Stimulated activated naive CD8-positive, alpha-beta T cell treated with anti-CD3 and anti-CD28 coated beads, Interleukin-15, Interleukin-2, amounts not matched to agents 100 U/mL and 50 U/mL, for 24 hours (primary cell): ENCODE results near the gene MICAL1.

Experiments used
- ATAC-seq: fragments of 150-1000 bp; cut with Tn5 transposase; one replicate; pipeline ENCODE4 v1.10.0; 2021
- DNase-seq: peaks from one replicate; pipeline ENCODE4 v3.0.0; 2021

MICAL1 gene, protein sequence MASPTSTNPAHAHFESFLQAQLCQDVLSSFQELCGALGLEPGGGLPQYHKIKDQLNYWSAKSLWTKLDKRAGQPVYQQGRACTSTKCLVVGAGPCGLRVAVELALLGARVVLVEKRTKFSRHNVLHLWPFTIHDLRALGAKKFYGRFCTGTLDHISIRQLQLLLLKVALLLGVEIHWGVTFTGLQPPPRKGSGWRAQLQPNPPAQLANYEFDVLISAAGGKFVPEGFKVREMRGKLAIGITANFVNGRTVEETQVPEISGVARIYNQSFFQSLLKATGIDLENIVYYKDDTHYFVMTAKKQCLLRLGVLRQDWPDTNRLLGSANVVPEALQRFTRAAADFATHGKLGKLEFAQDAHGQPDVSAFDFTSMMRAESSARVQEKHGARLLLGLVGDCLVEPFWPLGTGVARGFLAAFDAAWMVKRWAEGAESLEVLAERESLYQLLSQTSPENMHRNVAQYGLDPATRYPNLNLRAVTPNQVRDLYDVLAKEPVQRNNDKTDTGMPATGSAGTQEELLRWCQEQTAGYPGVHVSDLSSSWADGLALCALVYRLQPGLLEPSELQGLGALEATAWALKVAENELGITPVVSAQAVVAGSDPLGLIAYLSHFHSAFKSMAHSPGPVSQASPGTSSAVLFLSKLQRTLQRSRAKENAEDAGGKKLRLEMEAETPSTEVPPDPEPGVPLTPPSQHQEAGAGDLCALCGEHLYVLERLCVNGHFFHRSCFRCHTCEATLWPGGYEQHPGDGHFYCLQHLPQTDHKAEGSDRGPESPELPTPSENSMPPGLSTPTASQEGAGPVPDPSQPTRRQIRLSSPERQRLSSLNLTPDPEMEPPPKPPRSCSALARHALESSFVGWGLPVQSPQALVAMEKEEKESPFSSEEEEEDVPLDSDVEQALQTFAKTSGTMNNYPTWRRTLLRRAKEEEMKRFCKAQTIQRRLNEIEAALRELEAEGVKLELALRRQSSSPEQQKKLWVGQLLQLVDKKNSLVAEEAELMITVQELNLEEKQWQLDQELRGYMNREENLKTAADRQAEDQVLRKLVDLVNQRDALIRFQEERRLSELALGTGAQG

DNA sequence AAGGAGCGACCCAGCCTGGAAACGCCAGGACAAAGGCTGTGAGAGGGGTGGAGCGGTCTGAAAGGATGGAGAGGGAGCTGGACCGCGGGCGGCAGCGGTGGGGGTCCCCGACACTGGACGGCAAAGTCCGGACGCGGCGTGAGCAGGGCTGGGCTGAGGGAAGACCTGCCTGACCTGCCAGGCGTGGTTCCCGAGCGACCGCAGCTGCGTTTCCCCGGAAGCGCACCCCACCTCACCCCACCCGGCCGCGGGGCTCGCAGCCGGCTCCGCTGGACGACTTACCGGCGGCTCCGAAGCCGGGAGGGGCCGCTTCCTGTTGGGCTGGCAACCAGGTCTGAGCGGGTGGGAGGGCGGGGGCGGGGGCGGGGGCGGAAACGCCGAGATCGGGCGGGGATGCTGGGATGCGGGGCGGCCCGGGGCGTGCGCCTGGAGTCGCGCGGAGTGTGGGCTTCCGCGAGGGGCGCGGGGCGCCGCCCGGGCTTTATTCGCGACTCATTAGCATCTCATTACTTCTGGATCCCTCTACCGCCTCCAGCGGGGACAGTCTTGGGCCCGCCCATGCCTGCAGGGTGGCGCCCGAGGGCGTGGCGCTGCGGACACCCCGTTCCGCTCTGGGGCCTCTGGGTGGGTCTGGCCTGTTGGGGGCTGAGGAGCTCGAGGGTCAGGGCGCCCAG is at the start of gene MICAL1:
MICAL1 (minus strand) TSS at position 336 of the 674 bp plus-strand sequence. CDS start 1,576 bp downstream, outside the sequence.
- peak; percentile 58 for ATAC-seq
- peak; percentile 77 for DNase-seq

DNA sequence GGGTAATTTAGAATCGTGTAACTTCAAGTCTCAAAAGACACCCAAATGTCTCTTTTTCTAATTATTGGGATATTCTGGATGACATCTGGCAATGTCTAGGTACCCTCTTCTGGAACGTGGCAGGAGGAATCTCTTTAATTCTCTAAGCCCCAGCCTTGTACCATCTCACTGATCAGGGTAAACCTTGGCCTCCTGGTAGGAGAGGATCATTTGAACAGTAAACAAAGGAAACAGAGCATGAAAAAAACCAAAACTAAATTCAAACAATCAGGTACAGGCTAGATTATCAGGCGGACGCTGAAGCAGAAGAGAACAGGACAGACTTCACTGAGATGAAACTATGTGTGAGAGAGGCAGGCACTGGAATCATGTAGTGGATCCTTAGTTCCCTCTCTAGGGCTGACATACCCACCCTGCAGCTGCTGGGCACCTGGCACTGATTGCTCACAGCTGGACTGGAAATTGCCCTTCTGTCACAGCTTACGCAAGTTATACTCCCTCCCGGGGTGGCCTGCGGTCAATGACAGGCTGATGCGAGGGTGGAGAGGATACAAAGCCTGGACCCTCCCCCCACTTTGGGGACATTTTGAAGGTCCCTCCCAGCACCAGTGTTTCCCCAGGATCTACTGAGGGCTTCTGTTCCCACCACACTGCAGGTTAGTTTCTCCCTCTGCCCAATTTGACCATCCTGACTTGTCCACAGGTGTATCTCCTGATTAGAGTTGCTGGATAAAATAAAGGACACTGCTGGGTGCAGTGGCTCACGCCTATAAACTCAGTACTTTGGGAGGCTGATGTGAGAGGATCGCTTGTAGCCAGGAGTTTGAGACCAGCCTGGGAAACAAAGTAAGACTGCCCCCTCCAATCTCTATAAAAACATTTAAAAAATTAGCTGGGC is 48.0 kb upstream of the MICAL1 start:
- DNase-seq (no peak), ATAC-seq (no peak)

DNA sequence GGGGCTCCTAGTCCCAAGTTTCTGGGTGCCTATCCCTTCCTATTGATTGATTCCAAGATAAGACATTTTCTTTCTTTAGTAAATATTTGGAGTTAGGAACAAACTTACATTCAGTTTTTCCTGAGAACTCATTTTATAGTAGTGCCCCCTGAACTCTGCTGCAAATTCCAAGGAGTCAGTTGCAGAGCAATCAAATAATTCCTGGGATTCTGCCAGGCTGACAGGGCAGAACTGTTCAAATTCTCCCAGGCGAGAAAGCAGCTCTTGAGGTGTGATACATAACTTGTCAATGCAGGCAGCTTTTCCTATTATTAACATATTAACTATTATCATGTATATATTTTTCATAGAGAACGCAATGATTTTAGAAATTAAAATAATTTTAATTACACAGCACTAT is 43.4 kb upstream of the MICAL1 start:
- ATAC-seq, result no peak

DNA sequence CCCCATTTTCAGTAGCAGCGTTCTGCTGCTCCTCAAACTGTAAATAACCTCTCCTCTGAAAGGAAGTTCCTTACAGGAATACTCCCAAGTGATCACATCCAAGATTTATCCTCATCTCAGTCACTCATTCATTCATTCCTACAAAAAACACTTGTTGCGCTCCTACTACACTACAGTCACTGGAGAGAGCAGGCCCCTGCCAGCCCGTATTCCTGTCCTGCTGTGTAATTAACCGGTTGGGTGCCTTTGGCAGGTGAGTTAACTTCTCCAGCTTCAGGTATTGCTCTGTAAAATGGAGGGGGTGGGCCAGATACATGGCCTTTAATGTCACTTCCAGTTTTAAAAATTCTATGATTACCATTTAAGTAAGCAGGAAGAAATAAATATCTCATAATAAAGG is 42.5 kb upstream of the MICAL1 start:
- DNase-seq, result no peak
- no peak for ATAC-seq

More for the DNA sequence above, 43.4 kb upstream of the MICAL1 start:
- no peak for DNase-seq

DNA sequence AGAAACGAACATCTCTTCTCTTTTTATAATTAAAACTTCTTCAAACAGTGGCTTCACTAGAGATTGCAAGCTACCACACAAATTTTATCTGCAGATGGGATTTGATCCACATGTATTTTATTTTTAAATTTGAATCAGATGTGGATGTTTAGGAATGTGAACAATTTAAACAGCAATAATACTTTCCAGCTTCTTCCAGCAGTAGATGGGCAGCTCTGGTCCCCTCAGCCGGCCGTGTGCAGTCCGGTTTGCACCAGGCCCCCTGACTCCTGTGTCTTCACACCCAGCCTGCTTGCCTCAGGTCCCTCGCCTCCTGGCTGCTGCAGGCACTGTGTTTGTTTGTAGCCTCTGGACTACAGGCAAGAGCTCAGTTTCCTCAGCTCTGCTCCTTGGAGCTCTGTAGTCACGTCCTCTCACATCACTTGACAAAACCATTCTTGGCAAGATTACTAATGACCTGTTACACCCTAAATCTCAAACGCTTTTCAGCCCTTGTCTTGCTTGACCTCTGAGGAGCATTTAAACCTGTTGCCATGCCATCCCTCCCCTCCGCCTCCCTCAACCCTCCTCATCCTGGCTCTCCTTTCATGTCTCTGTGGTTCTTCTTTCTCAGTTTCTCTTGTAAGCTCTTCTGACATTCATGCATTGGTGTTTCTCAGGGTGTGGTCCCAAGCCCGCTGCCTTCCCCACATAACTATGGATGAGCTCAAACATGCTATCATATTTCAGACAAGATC is 40.6 kb upstream of the MICAL1 start:
- no peak for DNase-seq
- no peak for ATAC-seq

DNA sequence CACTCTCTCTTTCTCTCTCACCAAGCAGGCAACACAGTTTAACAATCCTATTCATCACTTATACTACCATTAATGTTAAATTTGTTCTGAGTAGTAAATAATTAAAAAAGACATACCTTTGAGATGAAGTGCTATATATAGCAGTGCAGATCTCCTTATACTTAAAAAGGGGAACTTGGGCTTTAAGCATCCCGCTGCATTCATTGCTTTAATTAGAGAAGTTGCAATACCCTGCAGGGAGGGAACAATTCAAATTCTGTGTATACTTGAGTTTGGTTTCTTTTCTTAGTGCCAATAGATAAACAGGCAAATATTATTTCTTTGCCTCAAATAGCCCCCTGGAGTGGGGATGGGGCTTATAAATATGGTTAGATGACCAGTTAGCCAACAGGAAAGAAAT is 38.3 kb upstream of the MICAL1 start:
- no peak for DNase-seq
- no peak for ATAC-seq

DNA sequence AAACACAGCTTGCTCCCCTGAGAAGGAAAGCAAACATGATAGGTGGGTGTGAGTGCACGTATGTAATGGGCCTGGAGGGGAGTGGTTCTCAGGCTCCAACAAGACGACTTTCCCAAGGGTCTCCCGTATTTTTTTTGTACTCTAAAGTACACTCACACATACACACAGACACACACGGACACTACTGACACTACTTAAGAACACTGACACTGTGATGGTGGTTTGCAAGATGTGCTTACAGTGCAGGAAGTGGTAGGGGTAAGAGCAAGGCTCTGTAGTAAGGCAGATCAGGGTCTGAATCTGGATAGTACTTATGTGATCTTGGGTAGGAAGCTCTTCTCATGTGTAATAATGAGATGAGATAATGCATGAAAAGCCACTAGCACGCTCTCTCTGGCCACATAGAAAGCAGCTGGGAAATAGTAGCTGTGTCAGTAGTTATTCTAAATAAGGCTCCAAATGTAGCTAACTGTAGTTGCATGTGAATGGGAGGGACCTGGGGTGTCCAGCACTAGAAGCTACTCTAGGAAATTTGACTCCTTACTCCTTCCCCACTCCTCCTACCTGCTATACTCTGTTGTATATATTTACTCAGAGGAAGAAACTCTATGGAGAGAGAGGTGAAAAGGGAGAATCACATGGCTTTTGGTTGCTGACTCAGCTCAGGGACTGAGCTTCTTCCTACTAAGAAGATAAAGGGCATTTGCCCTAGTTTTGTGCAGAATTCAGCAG is 35.8 kb upstream of the MICAL1 start:
- ATAC-seq, result peak; percentile 92

DNA sequence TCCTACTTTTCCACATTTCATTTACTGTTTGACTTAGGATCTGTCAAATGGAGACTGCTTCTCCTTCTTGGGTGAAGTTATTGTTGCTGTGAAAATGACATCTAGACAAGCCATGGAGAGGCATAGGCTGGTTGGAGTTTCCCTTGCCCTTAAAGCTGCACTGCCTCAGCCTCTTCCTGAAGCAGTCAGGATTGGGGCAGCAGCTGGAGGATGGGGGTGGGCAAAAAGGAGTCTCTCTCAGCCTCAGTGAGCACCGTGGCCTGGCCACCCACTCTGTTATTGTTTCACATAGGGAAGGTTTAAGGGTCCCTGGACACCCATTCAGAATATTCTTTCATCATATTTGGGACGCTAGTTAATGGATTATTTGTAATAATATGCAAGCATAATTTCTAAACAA is 35.1 kb upstream of the MICAL1 start:
- ATAC-seq (no peak), DNase-seq (no peak)

More for the DNA sequence above, 35.8 kb upstream of the MICAL1 start:
- DNase-seq, result no peak

DNA sequence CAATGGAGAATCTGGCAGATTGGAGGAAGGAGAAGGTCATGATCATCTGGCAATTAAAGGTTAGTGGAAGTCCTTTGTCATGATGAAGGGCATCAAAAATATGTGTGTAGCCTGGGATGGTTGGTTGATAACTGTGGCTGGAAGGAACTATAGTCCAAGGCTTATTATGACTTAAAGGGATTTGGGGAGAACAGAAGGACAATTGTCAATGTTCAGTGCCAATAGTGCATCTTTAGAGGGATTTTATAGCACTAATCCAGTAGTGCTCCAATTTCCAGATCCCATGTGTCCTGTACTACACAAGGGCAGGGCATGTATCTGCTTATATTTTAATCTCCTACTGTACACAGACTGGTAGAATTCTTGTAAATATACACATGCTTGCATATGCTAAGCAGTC is 32.4 kb upstream of the MICAL1 start:
- DNase-seq (no peak), ATAC-seq (no peak)

DNA sequence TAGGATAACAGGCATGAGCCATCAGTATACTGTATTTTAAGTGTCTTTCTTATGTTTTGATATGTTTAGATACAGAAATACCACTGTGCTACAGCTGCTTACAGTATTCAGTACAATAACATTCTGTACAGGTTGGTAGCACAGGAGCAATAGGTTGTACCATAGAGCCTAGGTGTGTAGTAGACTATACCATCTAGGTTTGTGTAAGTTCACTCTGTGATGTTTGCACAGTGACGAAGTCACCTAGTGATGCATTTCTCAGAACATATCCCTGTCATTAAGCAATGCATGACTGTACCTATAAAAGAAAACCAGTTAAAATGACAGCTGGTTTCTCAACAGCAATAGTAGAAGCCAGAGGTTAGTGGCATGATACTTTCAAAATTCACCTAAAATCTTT is 30.5 kb upstream of the MICAL1 start:
- ATAC-seq (no peak), DNase-seq (no peak)

DNA sequence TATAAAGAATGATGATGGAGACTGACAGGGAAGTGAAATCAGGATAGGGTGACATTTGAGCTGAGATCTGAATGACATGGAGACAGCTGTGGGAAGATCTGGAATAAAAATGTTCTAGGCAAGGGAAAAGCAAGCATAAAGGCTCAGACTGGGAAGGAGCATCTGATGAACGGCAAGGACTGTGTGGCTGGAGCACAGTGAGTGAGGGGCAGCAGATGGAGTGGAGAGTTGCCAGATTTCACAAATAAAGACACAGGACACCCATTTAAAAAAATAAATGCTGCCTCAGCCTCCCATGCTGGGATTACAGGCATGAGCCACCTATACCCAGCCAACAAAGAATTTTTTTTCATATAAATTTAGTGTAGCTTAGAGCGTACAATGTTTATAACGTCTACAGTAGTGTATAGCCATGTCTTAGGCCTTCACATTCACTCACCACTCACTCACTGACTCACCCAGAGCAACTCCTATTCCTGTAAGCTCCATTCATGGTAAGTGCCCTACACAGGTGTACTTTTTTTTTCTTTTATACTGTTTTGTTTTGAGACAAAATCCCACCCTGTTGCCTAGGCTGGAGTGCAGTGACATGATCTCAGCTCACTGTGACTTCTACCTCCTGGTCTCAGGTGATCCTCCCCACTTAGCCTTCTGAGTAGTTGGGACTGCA is 29.8 kb upstream of the MICAL1 start:
- DNase-seq (no peak), ATAC-seq (no peak)

DNA sequence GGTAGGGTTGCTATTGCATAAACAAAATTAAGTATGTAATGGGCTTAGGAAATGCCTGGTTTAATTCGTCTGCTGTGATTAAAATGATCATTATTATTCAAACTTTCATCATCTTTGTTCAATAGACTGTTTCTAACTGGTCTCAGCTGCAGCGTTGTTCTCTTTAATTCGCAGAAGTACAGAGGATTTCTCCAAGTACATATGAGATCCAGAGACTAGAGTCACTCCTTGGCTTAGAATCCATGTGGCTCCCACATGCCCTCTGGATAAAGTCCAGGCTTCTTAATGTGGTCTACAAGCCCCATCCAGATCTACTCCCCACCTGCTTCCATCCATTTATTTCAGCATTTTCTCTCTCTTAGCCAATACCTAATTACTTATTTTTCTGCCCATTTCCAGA is 28.6 kb upstream of the MICAL1 start:
- ATAC-seq, result no peak
- no peak for DNase-seq

DNA sequence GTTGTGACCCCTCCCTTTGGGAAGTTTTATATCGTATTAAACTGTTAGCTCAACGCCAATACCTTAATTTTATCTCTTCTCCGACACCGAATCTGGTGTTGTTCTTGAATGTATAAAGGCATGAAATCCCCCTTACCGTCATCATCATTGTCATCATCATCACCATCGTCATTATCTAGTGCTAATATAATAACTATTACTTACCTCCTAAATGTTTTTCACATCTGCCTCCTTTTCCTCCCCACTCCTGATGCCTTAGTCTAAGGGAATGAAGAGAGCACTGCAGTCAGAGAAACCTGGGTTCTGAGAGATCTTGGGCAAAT is 28.1 kb upstream of the MICAL1 start:
- DNase-seq, result no peak
- ATAC-seq, result no peak

DNA sequence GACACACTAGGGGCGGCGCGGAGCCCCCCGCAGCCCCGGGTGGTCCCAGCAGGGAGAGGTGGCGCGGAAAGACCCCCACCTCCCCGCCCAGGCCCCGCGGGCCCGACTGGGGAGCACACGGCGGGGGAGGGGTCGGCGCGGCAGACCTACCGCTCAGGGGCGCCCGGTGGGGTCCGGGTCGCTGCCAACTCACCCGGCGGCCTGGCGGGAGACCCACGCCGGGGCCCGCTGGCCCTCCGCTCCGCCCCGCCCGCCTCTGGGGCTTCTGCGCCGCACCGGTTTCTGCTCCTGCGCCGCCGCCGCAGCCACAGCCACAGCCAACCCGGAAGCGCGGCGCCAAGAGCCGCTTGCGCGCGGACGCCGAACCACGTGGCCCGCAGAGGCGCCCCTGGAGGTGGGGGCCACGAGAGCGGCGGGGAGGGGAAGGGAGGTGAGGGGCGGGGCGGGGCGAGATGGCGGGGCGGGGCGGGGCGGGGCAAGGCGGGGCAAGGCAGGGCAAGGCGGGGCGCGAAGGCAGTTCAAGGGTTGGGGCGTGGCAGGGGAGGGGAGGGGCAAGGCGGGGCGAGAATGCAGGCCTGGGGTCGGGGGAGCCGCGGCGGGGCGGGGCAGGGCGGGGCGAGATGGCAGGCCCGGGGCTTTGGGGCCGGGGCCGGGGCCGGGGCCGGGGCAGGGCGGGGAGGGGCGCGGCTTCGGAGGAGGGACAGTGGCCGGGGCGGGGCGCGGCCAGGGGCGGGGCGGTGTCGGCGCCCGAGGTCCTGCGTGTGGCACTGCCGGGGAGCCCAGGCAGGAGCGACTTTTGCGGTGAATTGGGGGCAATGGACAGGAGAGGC is 27.5 kb upstream of the MICAL1 start, which contains the start of gene ZBTB24:
ZBTB24 (minus strand) TSS at position 315 of the 830 bp plus-strand sequence. CDS start 1,193 bp downstream, outside the sequence.
- peak; percentile 87 for ATAC-seq
- peak; percentile 92 for DNase-seq

DNA sequence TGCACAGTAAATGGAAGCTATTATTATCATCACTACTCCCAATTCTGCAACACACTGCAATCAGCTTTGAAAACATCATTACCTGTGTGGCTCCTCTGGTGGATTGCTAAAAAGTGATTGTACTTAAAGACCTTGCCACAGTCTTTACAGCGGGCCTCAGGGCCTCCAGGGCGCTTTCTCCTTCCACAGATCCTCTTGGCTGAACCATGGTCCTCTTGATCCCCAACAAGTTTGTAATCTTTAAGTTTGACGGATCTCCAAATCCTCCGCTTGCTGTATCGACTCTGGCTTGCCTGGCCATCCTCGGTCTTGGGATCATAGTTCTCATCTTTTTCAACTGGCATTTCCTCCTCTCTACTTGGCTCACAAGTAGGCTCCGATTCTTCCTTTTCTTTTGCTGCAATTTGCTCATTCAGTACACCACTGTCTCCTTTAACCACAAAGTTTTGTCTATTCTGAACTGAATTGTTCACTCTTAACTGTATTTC is 25.5 kb upstream of the MICAL1 start:
- ATAC-seq (no peak), DNase-seq (no peak)

DNA sequence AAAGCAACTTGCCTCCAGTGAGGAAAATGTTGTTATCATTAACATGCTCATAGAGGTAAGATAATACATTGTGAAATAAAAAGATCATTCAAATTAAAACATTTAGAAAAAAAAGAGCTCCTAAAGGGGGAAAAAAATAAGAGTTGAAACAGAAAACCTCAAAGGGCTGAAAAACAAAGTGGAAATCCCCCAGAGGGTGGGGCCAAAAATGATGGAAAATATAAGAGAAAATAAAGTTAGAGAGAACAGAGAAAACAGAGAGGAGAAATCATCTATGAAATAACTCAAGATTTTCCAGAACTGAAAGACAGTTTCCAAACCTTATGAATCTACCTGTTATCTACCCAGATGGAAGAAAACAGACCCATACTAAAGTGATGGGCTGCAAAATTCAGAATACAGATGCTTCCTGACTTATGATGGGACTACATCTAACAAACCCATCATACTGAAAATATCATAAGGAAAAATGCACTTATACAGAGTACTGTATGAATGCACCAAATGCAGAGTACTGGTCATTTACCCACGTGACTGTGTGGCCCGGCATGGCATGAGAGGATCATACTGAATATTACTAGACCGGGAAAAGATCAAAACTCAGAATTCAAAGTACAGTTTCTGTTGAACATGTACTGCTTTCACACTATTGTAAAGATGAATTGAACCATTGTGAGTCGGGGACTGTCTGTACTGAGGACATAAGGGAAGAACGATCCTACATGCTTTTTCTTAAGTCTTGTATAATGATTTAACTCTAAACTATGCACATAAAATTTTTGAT is 23.5 kb upstream of the MICAL1 start:
- DNase-seq (no peak), ATAC-seq (no peak)

DNA sequence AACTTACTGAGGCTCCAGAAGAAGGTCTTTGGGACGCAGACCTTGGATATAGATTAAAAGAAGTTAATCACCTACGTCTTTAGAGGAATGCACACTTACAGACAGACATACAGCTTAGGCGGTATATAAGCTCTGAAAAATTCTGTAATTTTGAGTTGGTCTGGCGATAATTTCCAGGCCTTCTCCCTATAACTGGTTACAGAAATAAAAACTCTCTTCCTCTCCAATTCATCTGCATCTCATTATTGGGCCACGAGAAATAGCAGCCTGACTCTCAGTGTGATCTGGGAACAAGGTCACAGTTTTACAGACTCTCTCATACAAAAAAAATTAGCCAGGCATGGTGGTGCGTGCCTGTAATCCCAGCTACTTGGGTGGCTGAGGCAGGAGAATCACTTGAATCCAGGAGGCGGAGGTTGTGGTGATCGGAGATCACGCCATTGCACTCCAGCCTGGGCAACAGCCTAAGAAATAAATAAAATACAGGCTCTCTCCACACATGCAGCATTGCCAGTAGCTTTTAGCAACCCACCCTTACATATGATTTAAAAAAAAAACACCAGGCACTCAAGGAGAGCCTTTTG is 22.7 kb upstream of the MICAL1 start:
- ATAC-seq, result no peak
- no peak for DNase-seq
